Astrocyte (in vitro differentiated cells and primary cell): ENCODE results near the gene TRPC5OS.

Experiments used
- CTCF ChIP-seq: IDR thresholded peaks from 2 replicates; pipeline ENCODE4 v1.5.1; 2011; ENCODE audit warnings: low read depth, mild to moderate bottlenecking, inconsistent platforms, low read length, moderate library complexity; ENCODE audit not compliant: insufficient read depth
- EZH2 ChIP-seq: IDR thresholded peaks from 2 replicates; pipeline ENCODE4 v1.6.1; 2012; ENCODE audit warnings: mild to moderate bottlenecking, low read length, inconsistent platforms; ENCODE audit not compliant: insufficient read depth

GRCh38 chrX:111848541-111848940 lies 27.4 kb upstream of the TRPC5OS start:
- TF ChIP-seq EZH2 (no peak), CTCF (no peak)
